ENCODE measurements around the gene VWA7.
A peak's percentile ranks its signal among the peaks of the same experiment; 100 is the strongest.
"Not testable (repeated sequence)": the region's sequence is repeated elsewhere in the genome, so short reads cannot be mapped to it uniquely, and the experiment has no call there.

The VWA7 gene

DNA sequence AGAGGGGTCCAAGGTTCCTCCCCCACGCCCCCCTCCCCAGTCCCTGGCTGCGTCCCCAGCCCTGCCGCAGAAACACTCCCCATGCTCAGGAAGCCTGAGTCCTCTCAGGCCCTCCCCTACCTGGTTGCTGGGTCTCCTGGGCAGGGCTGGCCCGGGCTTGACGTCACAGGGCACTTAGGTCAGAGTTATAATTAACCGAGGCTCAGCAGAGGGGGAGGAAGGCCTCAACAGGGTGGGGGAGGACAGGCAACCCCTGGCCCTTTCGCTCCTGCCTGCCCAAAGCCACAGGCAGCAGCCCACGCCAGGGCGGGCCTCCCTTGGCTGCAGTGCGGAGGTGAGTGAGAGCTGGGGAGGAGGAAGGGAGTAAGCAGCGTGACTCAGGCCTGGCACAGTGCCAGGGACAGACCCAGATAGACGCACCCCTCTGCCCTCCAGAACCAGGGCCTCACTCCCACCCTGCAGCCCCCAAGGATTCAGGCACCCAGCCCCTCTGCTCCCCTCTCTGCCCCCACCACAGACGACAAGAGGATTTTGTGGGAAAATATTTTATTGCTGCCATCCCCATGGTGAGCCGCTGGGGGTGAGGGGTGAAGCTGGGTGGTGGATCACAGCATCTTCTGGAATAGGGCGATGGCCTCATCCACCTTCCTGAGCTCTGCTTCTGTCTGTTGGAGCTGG lies at the start of gene VWA7:
TSS of gene VWA7 (minus strand) at position 340 of the 678 bp plus-strand sequence. CDS start 549 bp downstream, outside the sequence.
- peak; percentile 71 for DNase-seq

DNA sequence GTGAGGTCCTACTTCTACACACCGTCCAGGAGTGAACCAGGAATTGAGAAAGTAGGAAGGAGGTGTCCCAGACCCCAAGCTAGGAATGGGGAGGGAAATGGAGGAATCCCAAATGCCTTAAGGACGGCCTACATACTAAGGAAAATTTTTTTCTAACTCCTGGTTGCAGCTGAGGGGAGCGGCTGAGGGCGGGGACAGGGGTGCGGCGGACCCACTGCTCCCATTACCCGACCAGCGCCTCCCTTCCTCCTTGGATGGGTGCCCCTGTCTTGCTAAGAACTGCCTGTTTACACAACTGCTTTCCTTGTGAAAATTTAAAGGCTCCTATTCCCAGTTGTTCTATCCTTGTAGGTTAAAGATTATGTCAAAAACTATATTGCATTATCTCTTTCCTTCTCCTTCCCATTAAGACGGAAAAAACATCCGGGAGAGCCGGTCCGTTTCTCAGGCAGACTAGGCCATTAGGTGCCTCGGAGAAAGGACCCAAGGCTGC lies 49.7 kb upstream of the VWA7 start:
- DNase-seq, result peak; percentile 83

GRCh38 chr6:31825553-31825952 lies 48.4 kb upstream of the VWA7 start:
- no peak for DNase-seq

DNA sequence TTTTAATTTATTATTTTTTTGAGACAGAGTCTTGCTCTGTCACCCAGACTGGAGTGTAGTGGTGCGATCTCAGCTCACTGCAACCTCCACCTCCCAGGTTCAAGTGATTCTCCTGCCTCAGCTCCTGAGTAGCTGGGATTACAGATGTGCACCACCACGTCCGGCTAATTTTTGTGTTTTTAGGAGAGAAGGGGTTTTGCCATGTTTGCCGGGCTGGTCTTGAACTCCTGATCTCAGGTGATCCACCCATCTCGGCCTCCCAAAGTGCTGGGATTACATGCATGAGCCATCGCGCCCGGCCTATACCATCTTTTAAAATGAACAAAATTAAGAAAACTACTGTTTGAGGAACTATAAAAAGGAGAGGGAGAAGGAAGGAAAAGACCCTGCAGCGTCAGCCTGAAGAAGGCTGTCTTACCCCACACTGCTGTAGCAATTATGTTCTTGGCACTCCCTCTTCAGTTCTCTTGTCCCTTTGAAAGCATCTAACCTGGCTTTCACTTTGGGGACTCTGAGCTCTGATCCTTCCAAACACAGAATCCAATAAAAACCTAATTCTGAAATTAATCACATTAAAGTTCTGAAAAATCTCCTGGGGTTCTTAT lies 46.6 kb upstream of the VWA7 start:
- DNase-seq, result not testable (repeated sequence)

DNA sequence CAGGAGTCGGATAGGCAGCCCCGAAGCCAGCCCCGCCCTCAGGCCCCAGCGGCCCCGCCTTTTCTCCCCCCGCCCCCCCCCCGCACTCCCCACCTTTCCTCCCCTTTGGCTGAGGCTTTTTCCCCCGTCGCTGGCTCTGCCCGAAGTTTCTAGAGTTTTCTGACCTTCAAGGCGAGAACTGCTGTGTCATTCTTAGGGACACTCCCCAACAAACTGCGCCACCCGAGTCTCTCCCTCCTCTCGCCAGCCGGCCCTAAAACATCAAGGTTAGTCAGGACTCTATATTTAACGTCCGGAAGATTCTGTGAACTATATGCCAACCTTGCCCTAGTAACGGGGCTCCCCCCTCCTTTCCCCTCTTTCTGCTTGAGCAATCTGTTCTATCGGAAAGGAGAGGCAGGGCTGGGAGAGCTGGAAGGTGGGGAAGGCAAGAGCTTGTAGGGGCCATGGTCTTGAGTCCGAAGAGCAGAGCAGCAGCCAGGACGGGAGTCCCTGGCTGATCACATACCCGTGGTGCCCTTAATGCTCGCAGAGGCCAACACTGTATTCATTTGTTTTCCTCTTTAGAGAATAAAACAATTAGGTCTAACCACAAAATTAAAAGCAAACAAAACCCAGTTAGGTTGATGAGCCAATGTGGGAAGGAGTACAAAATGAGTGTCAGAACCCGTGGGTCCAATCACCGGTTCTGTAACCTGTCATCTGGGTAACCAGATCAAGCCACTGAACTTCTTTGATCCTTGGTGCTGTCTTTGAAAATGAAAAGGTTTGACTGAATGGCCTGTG lies 45.1 kb upstream of the VWA7 start:
- peak; percentile 72 for DNase-seq

- DNase-seq, result peak; percentile 79
These were observed 44.3 kb upstream of the VWA7 start for GRCh38 chr6:31821301-31822035.

DNA sequence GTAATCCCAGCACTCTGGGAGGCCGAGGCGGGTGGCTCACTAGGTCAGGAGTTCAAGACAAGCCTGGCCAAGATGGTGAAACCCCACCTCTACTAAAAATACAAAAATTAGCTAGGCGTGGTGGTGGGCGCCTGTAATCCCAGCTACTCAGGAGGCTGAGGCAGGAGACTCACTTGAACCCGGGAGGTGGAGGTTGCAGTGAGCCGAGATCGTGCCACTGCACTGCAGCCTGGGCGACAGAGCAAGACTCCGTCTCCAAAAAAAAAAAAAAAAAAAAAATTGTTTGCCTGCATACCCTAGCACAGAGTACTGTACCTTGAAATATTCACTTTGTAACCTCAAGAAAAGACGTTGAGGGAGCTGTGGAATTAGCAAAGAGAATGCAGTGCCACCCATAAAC lies 43.3 kb upstream of the VWA7 start:
- DNase-seq, result not testable (repeated sequence)

DNA sequence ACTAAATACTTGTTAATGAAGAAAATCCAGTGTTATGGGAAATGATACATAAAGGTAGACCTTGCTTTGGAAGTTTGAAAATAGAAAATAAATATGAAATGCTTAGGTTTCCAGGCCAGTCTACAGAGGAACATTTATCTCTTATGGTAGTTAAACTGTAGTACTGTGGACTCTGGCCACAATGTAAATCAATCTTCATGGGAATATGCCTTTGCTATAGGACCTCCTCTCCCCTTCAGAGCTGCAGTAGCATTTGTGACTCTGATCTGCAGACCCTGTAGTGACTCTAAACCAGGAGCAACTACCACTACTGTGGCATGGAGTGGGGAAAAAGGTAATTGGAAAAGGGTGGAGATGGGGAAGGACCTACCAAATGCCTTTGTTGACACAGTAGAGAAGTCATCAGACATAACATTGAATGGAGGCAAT lies 42.8 kb upstream of the VWA7 start:
- no peak for DNase-seq

- peak; percentile 41 for DNase-seq
These were observed 40.9 kb upstream of the VWA7 start for GRCh38 chr6:31817929-31818511.

GRCh38 chr6:31817133-31817928 lies 40.2 kb upstream of the VWA7 start:
- not testable (repeated sequence) for DNase-seq

GRCh38 chr6:31815025-31815838 lies 38.1 kb upstream of the VWA7 start, which contains the start of the genes HSPA1A and HSPA1L:
Gene HSPA1A (plus strand): TSS chr6:31815543. CDS start chr6:31815757, 214 bp downstream.
Gene HSPA1L (minus strand): TSS chr6:31815283. CDS start chr6:31811972, 3,311 bp downstream.
- DNase-seq, result peak; percentile 99

GRCh38 chr6:31814677-31815024 lies 37.5 kb upstream of the VWA7 start:
- peak; percentile 99 for DNase-seq

DNA sequence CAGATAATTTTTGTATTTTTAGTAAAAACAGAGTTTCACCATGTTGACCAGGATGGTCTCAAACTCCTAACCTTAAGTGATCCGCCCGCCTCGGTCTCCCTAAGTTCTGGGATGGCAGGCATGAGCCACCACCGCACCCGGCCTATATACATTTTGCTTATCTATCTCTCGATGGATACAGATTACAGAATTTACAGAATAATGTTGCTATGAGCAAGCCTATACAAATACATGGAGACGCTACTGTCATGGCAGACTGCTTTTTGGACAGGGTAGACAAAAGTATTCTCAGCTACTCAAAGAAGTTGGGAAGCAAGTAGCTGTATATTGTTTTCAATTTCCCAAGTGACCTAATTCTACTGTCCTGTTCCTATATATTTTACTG lies 36.3 kb upstream of the VWA7 start:
- DNase-seq, result no peak

DNA sequence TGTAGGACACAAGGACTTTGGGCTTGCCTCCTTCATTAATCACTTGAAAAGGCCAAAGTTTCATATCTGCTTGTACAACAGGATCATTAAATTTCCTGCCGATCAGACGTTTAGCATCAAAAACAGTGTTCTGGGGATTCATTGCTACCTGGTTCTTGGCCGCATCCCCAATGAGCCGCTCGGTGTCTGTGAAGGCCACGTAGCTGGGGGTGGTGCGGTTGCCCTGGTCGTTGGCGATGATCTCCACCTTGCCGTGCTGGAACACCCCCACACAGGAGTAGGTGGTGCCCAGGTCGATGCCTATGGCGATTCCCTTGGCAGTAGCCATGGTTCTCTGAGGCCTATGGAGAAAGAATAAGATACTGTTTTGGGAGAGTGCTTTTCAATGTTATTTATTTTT lies 34.5 kb upstream of the VWA7 start:
- DNase-seq, result no peak

GRCh38 chr6:31808599-31808998 lies 31.5 kb upstream of the VWA7 start:
- DNase-seq, result peak; percentile 80

DNA sequence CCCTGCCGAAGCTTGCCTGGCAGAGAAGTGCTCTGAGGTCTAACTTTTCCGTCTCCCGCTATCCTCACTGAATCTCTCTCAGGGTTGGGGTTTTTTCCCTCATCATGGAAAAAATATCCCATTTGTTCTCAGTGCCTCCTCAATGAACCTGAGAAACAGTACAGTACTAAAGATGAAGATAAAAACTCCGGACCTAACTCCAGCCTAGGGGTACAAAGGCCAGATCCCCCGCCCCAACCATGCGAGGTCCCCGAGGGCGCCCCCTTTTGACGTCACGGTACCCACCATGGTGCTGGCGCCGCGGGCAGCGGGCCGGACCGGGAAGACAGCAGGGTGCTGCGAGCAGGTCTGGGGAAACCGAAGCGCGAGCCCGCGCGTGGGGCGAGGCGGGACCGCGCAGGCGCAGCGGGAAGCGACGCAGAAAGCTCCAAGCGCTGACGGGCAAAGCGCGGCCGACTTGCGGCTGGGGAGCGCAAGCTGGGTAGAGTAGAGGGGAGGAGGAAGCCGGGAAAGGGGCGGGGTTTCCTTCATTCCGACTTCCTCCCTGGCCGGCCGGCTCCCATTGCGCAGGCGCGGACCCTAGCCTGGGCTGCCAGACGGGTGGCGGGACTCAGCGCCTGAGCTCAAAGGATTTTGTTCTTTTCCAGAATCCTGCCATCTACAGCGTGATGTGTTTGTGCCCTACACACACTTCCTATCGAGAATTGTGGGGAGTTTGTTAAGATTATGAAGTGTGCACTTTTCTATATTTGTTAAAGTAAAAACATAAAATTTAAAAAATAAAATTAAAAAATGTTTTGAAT lies 29.5 kb upstream of the VWA7 start, which contains the start of gene LSM2:
TSS of gene LSM2 (minus strand) at position 497 of the 803 bp plus-strand sequence. CDS start at position 288, 209 bp downstream.
- DNase-seq, result peak; percentile 100

DNA sequence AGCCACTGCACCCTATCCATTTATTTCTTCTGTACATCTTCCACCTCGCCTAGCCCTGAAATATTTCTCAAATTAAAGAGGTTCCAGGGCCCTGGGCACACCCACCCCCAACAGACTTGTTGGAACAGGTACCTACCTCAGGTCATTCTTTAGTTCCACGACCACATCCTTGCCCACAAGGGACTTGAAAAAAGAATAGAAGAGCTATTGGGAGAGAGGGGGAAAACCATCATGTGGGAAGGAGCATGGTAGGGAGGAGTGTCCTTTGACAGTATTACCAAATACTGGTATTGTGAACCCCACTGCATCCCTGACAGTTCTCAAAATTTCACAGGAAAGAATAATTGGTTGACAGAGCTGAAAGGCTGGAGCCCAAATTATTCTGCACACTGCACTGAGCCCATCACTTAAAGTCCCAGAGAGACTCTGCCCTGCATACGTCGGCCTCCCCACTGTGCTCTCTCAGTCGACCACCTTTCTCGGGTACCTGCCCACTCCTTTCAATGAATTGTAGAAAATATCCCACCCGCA lies 28.9 kb upstream of the VWA7 start:
- no peak for DNase-seq

GRCh38 chr6:31801031-31801927 lies 24.2 kb upstream of the VWA7 start:
- not testable (repeated sequence) for DNase-seq

Measured in NCI-H82 (cell line).